ENCODE measurements around the gene VPS37B.

GRCh38 chr12:122927756-122928403, 32.0 kb upstream of the VPS37B start:
- TF ChIP-seq EZH2 (IDR thresholded peaks at IDR 0.05; ENCODE audit: borderline replicate concordance, low read length) (no peak), CTCF (IDR thresholded peaks at IDR 0.05; ENCODE audit: low read length) (no peak)
